AG08396 (cell line): ENCODE results near the gene LRRC75A.
A peak's percentile ranks its signal among the peaks of the same experiment; 100 is the strongest.
"Not testable (repeated sequence)": the region's sequence is repeated elsewhere in the genome, so short reads cannot be mapped to it uniquely, and the experiment has no call there.

Source experiments
- DNase-seq: peaks from one replicate; pipeline ENCODE4 v3.0.0; 2012; ENCODE audit warnings: low spot score, mixed read lengths

LRRC75A gene

GRCh38 chr17:16450028-16450427, 42.0 kb downstream of the LRRC75A start:
- DNase-seq = no peak

GRCh38 chr17:16449121-16449570, 42.8 kb downstream of the LRRC75A start:
- no peak for DNase-seq

GRCh38 chr17:16448490-16448889, 43.5 kb downstream of the LRRC75A start:
- DNase-seq = no peak

- DNase-seq = no peak
Observed at GRCh38 chr17:16447676-16448075, 44.3 kb downstream of the LRRC75A start.

GRCh38 chr17:16446338-16446983, 45.5 kb downstream of the LRRC75A start:
- no peak for DNase-seq

- DNase-seq = no peak
Observed at GRCh38 chr17:16444258-16444886, 47.6 kb downstream of the LRRC75A start.

GRCh38 chr17:16443511-16444257, 48.3 kb downstream of the LRRC75A start:
- DNase-seq = no peak

GRCh38 chr17:16442594-16443510, 49.1 kb downstream of the LRRC75A start:
- no peak for DNase-seq

GRCh38 chr17:16442141-16442540, 49.9 kb downstream of the LRRC75A start:
- no peak for DNase-seq

- DNase-seq = no peak
Observed at GRCh38 chr17:16440901-16441629, 50.9 kb downstream of the LRRC75A start.

GRCh38 chr17:16440354-16440753, 51.6 kb downstream of the LRRC75A start:
- DNase-seq = not testable (repeated sequence)

GRCh38 chr17:16439811-16440351, 52.1 kb downstream of the LRRC75A start:
- no peak for DNase-seq

- DNase-seq = no peak
Observed at GRCh38 chr17:16439303-16439791, 52.6 kb downstream of the LRRC75A start.

- DNase-seq = peak; percentile 100
Observed at GRCh38 chr17:16438557-16439302, 53.3 kb downstream of the LRRC75A start.

- DNase-seq = no peak
Observed at GRCh38 chr17:16438173-16438556, 53.8 kb downstream of the LRRC75A start.

GRCh38 chr17:16437083-16437482, 54.9 kb downstream of the LRRC75A start:
- DNase-seq = no peak

- no peak for DNase-seq
Observed at GRCh38 chr17:16435925-16436886, 55.8 kb downstream of the LRRC75A start.

GRCh38 chr17:16434662-16435061, 57.3 kb downstream of the LRRC75A start:
- no peak for DNase-seq

- no peak for DNase-seq
Observed at GRCh38 chr17:16433514-16433913, 58.5 kb downstream of the LRRC75A start.
